Right ventricle myocardium inferior (tissue), 1 donor: ENCODE results near the gene PCDHGA8. TPM values are rescaled to one million over a fixed set of nuclear protein-coding genes. Genes with fewer than 3 reads are reported as not detected.
"Not testable (repeated sequence)": the region's sequence is repeated elsewhere in the genome, so short reads cannot be mapped to it uniquely, and the experiment has no call there.

Experiments used
- ATAC-seq: fragments of 200-7000 bp; cut with Tn5 transposase; one replicate; pipeline ENCODE4 v1.9.1; 2020; ENCODE audit warnings: mild to moderate bottlenecking, moderate library complexity
- DNase-seq: peaks from one replicate; pipeline ENCODE4 v3.0.0; 2021; ENCODE audit errors: missing footprints
- intact Hi-C: fragments of 100-400 bp; cut with DNase I; formaldehyde crosslinking; loops from one replicate; pipeline ENCODE4 v1.11.0; 2022
- total RNA-seq: library from RNA; stranded (reverse); fragmentation: NEBNext Ultra II Directional; extraction: Animal tissue kit (Norgen Biotek cat#: 25700); gene quantifications from one replicate; pipeline ENCODE4 v1.2.1, GENCODE V29; 2021
- donor health status: DM: no; HTN: yes; CAD: no; lungs with severe emphysema.

Gene PCDHGA8
- total RNA-seq, 1 donor from 2014 or later: 9.7 TPM

- DNase-seq, ATAC-seq: not testable (repeated sequence)
- intact Hi-C loops: loop anchor here (1.0 kb wide), 1 partner anchor 19 kb away; no protein-coding TSS in a partner anchor
Measured at GRCh38 chr5:141394401-141395187, 2.2 kb downstream of the PCDHGA8 start.

GRCh38 chr5:141397756-141398551 lies 5.5 kb downstream of the PCDHGA8 start, which contains the start of gene PCDHGB5:
TSS of gene PCDHGB5 (plus strand) at chr5:141397947. CDS start at chr5:141398128, 181 bp downstream.
- DNase-seq: peak; percentile 68
- intact Hi-C loops: not testable (repeated sequence)
- peak; percentile 89 for ATAC-seq

- DNase-seq: no peak
- intact Hi-C loops: no loop called here
- ATAC-seq: no peak
Measured at GRCh38 chr5:141398608-141399007, 6.2 kb downstream of the PCDHGA8 start.

GRCh38 chr5:141399555-141400258 lies 7.3 kb downstream of the PCDHGA8 start:
- intact Hi-C loops: no loop called here
- ATAC-seq (no peak), DNase-seq (peak; percentile 54)

- ATAC-seq (no peak), DNase-seq (peak; percentile 67)
- intact Hi-C loops: no loop called here
Measured at GRCh38 chr5:141402553-141403243, 10.3 kb downstream of the PCDHGA8 start, which contains the start of gene PCDHGA9. TSS of gene PCDHGA9 (plus strand) at chr5:141402778. CDS start at chr5:141402953, 175 bp downstream.

GRCh38 chr5:141403387-141403786 lies 11.0 kb downstream of the PCDHGA8 start:
- intact Hi-C loops: no loop called here
- no peak for ATAC-seq

GRCh38 chr5:141407790-141408505 lies 15.5 kb downstream of the PCDHGA8 start, which contains the start of gene PCDHGB6:
TSS of gene PCDHGB6 (plus strand) at chr5:141408021. CDS start at chr5:141408203, 182 bp downstream.
- ATAC-seq (peak; percentile 79), DNase-seq (peak; percentile 81)
- intact Hi-C loops: not testable (repeated sequence)

More at GRCh38 chr5:141403387-141403786, 11.0 kb downstream of the PCDHGA8 start:
- DNase-seq: no peak

- DNase-seq (no peak), ATAC-seq (no peak)
- intact Hi-C loops: loop anchor here (5.0 kb wide), 1 partner anchor 37 kb away; the partner anchor contains the start of genes PCDHGA6 and PCDHGB3
Measured at GRCh38 chr5:141409598-141410306, 17.3 kb downstream of the PCDHGA8 start.

GRCh38 chr5:141411575-141411974 lies 19.1 kb downstream of the PCDHGA8 start:
- no peak for ATAC-seq
- DNase-seq: no peak
- intact Hi-C loops: loop anchor here (5.0 kb wide), 1 partner anchor 39 kb away; the partner anchor contains the start of genes PCDHGA6 and PCDHGB3

- no peak for DNase-seq
- ATAC-seq: peak; percentile 50
- intact Hi-C loops: loop anchor here (5.0 kb wide), 1 partner anchor 41 kb away; the partner anchor contains the start of genes PCDHGA6 and PCDHGB3
Measured at GRCh38 chr5:141412854-141413539, 20.6 kb downstream of the PCDHGA8 start, which contains the start of gene PCDHGA10. TSS of gene PCDHGA10 (plus strand) at chr5:141412987. CDS start at chr5:141413176, 189 bp downstream.

- intact Hi-C loops: loop anchor here (5.0 kb wide), 1 partner anchor 41 kb away; the partner anchor contains the start of genes PCDHGA6 and PCDHGB3
- DNase-seq (no peak), ATAC-seq (peak; percentile 22)
Measured at GRCh38 chr5:141413540-141414069, 21.2 kb downstream of the PCDHGA8 start.

GRCh38 chr5:141414548-141415274 lies 22.3 kb downstream of the PCDHGA8 start:
- intact Hi-C loops: loop anchor here (5.0 kb wide), 1 partner anchor 42 kb away; the partner anchor contains the start of genes PCDHGA6 and PCDHGB3
- ATAC-seq, DNase-seq: not testable (repeated sequence)

GRCh38 chr5:141415275-141415618 lies 22.8 kb downstream of the PCDHGA8 start:
- DNase-seq: peak; percentile 65
- ATAC-seq, intact Hi-C loops: not testable (repeated sequence)

- DNase-seq: peak; percentile 89
- ATAC-seq: peak; percentile 92
- intact Hi-C loops: loop anchor here (2.0 kb wide), 2 partner anchors 107 to 141 kb away; no protein-coding TSS in a partner anchor
Measured at GRCh38 chr5:141417494-141418172, 25.2 kb downstream of the PCDHGA8 start, which contains the start of gene PCDHGB7. TSS of gene PCDHGB7 (plus strand) at chr5:141417677. CDS start at chr5:141417860, 183 bp downstream.
